ENCODE measurements around the gene IFT57.

IFT57 gene

GRCh38 chr3:108184824-108185223, 37.4 kb downstream of the IFT57 start:
- Histone ChIP-seq H3F3A (ENCODE audit: insufficient read depth, low read length) (no peaks in the 10 kb centered on the region), H3K27me3 (replicated peaks; ENCODE audit: insufficient read depth, low read length) (no peaks in the 10 kb centered on the region), H3K4me1 (ENCODE audit: low read length) (no peaks in the 10 kb centered on the region), H3K9ac (ENCODE audit: low read length) (no peak overlapping the region), H2AFZ (ENCODE audit: low read length) (no peak overlapping the region), H4K20me1 (ENCODE audit: insufficient read depth, low read length) (no peaks in the 10 kb centered on the region), H3K79me2 (ENCODE audit: low read length) (no peaks in the 10 kb centered on the region), H3K36me3 (replicated peaks; ENCODE audit: insufficient read depth, low read length) (no peaks in the 10 kb centered on the region; the same call in 1 of the 2 replicates), H3K27ac (ENCODE audit: low read length) (no peak overlapping the region), H3K9me3 (replicated peaks; ENCODE audit: insufficient read depth, low read length) (no peaks in the 10 kb centered on the region), H3K4me3 (ENCODE audit: low read length) (no peak overlapping the region), H3K4me2 (ENCODE audit: low read depth, low read length) (no peak overlapping the region), H3K9me2 (replicated peaks; ENCODE audit: insufficient read depth, low read length) (no peaks in the 10 kb centered on the region)
- TF ChIP-seq EZH2phosphoT487 (IDR thresholded peaks at IDR 0.05; ENCODE audit: low read length): no peak
- TF ChIP-seq EZH2 (optimal IDR thresholded peaks at IDR 0.05; ENCODE audit: low read depth, low read length): no peak
- no peak for DNase-seq

GRCh38 chr3:108183971-108184370, 38.3 kb downstream of the IFT57 start:
- H4K20me1 ChIP-seq (ENCODE audit: insufficient read depth, low read length): no peaks in the 10 kb centered on the region
- H3K27ac ChIP-seq (ENCODE audit: low read length): no peak overlapping the region
- no peaks in the 10 kb centered on the region for H3K27me3 ChIP-seq (replicated peaks; ENCODE audit: insufficient read depth, low read length)

GRCh38 chr3:108183181-108183580, 39.0 kb downstream of the IFT57 start:
- H3K36me3 ChIP-seq (replicated peaks; ENCODE audit: insufficient read depth, low read length): no peaks in the 10 kb centered on the region
- no peak overlapping the region for H3K4me2 ChIP-seq (ENCODE audit: low read depth, low read length)
- no peak for TF ChIP-seq EZH2phosphoT487 (IDR thresholded peaks at IDR 0.05; ENCODE audit: low read length)
- TF ChIP-seq EZH2 (optimal IDR thresholded peaks at IDR 0.05; ENCODE audit: low read depth, low read length): no peak
- TF ChIP-seq CTCF (IDR thresholded peaks at IDR 0.05; ENCODE audit: low read length): no peak
- no peaks in the 10 kb centered on the region for H3K79me2 ChIP-seq (ENCODE audit: low read length)
- H3F3A ChIP-seq (ENCODE audit: insufficient read depth, low read length): no peaks in the 10 kb centered on the region
- H3K4me1 ChIP-seq (ENCODE audit: low read length): no peaks in the 10 kb centered on the region
- no peak overlapping the region for H3K27ac ChIP-seq (ENCODE audit: low read length)
- H3K27me3 ChIP-seq (replicated peaks; ENCODE audit: insufficient read depth, low read length): no peaks in the 10 kb centered on the region
- no peak overlapping the region for H3K4me3 ChIP-seq (ENCODE audit: low read length)
- no peak overlapping the region for H2AFZ ChIP-seq (ENCODE audit: low read length)
- H4K20me1 ChIP-seq (ENCODE audit: insufficient read depth, low read length): no peaks in the 10 kb centered on the region
- no peak for DNase-seq
- no peaks in the 10 kb centered on the region for H3K9me3 ChIP-seq (replicated peaks; ENCODE audit: insufficient read depth, low read length)
- H3K9ac ChIP-seq (ENCODE audit: low read length): no peak overlapping the region
- H3K9me2 ChIP-seq (replicated peaks; ENCODE audit: insufficient read depth, low read length): no peaks in the 10 kb centered on the region

More at GRCh38 chr3:108183971-108184370, 38.3 kb downstream of the IFT57 start:
- TF ChIP-seq EZH2phosphoT487 (IDR thresholded peaks at IDR 0.05; ENCODE audit: low read length): no peak
- no peak for TF ChIP-seq CTCF (IDR thresholded peaks at IDR 0.05; ENCODE audit: low read length)
- no peak for TF ChIP-seq EZH2 (optimal IDR thresholded peaks at IDR 0.05; ENCODE audit: low read depth, low read length)
- Histone ChIP-seq H3K9me3 (replicated peaks; ENCODE audit: insufficient read depth, low read length) (no peaks in the 10 kb centered on the region), H3K9me2 (replicated peaks; ENCODE audit: insufficient read depth, low read length) (no peaks in the 10 kb centered on the region), H3F3A (ENCODE audit: insufficient read depth, low read length) (no peaks in the 10 kb centered on the region), H3K9ac (ENCODE audit: low read length) (no peak overlapping the region), H3K4me2 (ENCODE audit: low read depth, low read length) (no peak overlapping the region), H2AFZ (ENCODE audit: low read length) (no peak overlapping the region), H3K36me3 (replicated peaks; ENCODE audit: insufficient read depth, low read length) (no peaks in the 10 kb centered on the region), H3K79me2 (ENCODE audit: low read length) (no peaks in the 10 kb centered on the region), H3K4me3 (ENCODE audit: low read length) (no peak overlapping the region), H3K4me1 (ENCODE audit: low read length) (no peaks in the 10 kb centered on the region)
- DNase-seq: no peak

GRCh38 chr3:108182339-108182738, 39.9 kb downstream of the IFT57 start:
- no peak for DNase-seq
- H3K4me1 ChIP-seq (ENCODE audit: low read length): no peaks in the 10 kb centered on the region
- no peaks in the 10 kb centered on the region for H3F3A ChIP-seq (ENCODE audit: insufficient read depth, low read length)
- H3K36me3 ChIP-seq (replicated peaks; ENCODE audit: insufficient read depth, low read length): no peaks in the 10 kb centered on the region
- H3K9ac ChIP-seq (ENCODE audit: low read length): no peak overlapping the region
- no peak overlapping the region for H3K4me2 ChIP-seq (ENCODE audit: low read depth, low read length)
- no peak overlapping the region for H3K4me3 ChIP-seq (ENCODE audit: low read length)
- no peak overlapping the region for H3K27ac ChIP-seq (ENCODE audit: low read length)
- H3K27me3 ChIP-seq (replicated peaks; ENCODE audit: insufficient read depth, low read length): no peaks in the 10 kb centered on the region
- H4K20me1 ChIP-seq (ENCODE audit: insufficient read depth, low read length): no peaks in the 10 kb centered on the region
- TF ChIP-seq EZH2phosphoT487 (IDR thresholded peaks at IDR 0.05; ENCODE audit: low read length) (no peak), EZH2 (optimal IDR thresholded peaks at IDR 0.05; ENCODE audit: low read depth, low read length) (no peak), CTCF (IDR thresholded peaks at IDR 0.05; ENCODE audit: low read length) (no peak)
- H3K9me3 ChIP-seq (replicated peaks; ENCODE audit: insufficient read depth, low read length): no peaks in the 10 kb centered on the region
- no peaks in the 10 kb centered on the region for H3K79me2 ChIP-seq (ENCODE audit: low read length)
- H3K9me2 ChIP-seq (replicated peaks; ENCODE audit: insufficient read depth, low read length): no peaks in the 10 kb centered on the region
- no peak overlapping the region for H2AFZ ChIP-seq (ENCODE audit: low read length)
